ENCODE data around the gene FXYD4. TPM values are rescaled to one million over a fixed set of nuclear protein-coding genes. Genes with fewer than 3 reads are reported as not detected.
A peak's percentile ranks its signal among the peaks of the same experiment; 100 is the strongest.

Gene FXYD4
- total and polyA plus RNA-seq, 2 experiments from 2014 or later = not detected

- Histone ChIP-seq H3K36me3 (ENCODE audit: insufficient read depth) (0 out of 2 replicates have a peak, but pooled peaks cover 8% of the 10 kb centered on the region), H2AFZ (no peak overlapping the region), H3K27ac (ENCODE audit: low read depth) (peak overlapping the region; percentile 82), H3K4me2 (peak overlapping the region; percentile 83), H3K27me3 (ENCODE audit: insufficient read depth) (no peaks in the 10 kb centered on the region), H3K9me2 (ENCODE audit: insufficient read depth) (no peaks in the 10 kb centered on the region), H3K4me1 (ENCODE audit: insufficient read depth) (peaks cover 55% of the 10 kb centered on the region), H3F3A (replicated peaks; ENCODE audit: low read depth) (peaks cover 11% of the 10 kb centered on the region), H3K4me3 (peak overlapping the region; percentile 86), H3K79me2 (replicated peaks; ENCODE audit: insufficient read depth) (peaks cover 90% of the 10 kb centered on the region), H4K20me1 (replicated peaks; ENCODE audit: insufficient read depth) (peaks cover 58% of the 10 kb centered on the region)
- peak overlapping the region; percentile 86 for H3K27ac Mint-ChIP-seq
- TF ChIP-seq NANOG (IDR thresholded peaks at IDR 0.05; ENCODE audit: borderline replicate concordance) (no peak), POLR2AphosphoS5 (IDR thresholded peaks at IDR 0.05; ENCODE audit: low read depth) (no peak), REST (IDR thresholded peaks at IDR 0.05; ENCODE audit: unreplicated experiment) (no peak), STAT1 (IDR thresholded peaks at IDR 0.05; ENCODE audit: unreplicated experiment) (no peak), ZNF331 (CRISPR knock-in tag; IDR thresholded peaks at IDR 0.05; ENCODE audit: low read depth) (no peak), CTCF (conservative IDR thresholded peaks at IDR 0.05; ENCODE audit: low read depth in 2 of 2) (no peak), ZNF462 (CRISPR knock-in tag; IDR thresholded peaks at IDR 0.05) (no peak), EZH2phosphoT487 (IDR thresholded peaks at IDR 0.05; ENCODE audit: unreplicated experiment) (no peak), JUNB (IDR thresholded peaks at IDR 0.05; ENCODE audit: unreplicated experiment) (no peak), ZNF114 (CRISPR knock-in tag; IDR thresholded peaks at IDR 0.05) (no peak), CREB1 (CRISPR knock-in tag; IDR thresholded peaks at IDR 0.05; ENCODE audit: low read depth) (no peak), ETS1 (IDR thresholded peaks at IDR 0.05) (no peak), EZH2 (IDR thresholded peaks at IDR 0.05; ENCODE audit: low read depth, unreplicated experiment) (no peak)
- ATAC-seq (no peak), DNase-seq (ENCODE audit: low spot score) (no peak)
- H3K36me3 Mint-ChIP-seq (ENCODE audit: low read depth) = peaks cover 37% of the 10 kb centered on the region
- peaks cover 27% of the 10 kb centered on the region for H3K27me3 Mint-ChIP-seq (ENCODE audit: insufficient read depth, low read depth, poor library complexity)
- H3K9me3 Mint-ChIP-seq = peaks cover 5% of the 10 kb centered on the region; the same call in 1 of the 3 replicates
- peak overlapping the region; percentile 61 for H3K4me3 Mint-ChIP-seq
- H3K4me1 Mint-ChIP-seq = peaks cover 51% of the 10 kb centered on the region
Measured at GRCh38 chr10:43404704-43405084, 33.3 kb downstream of the FXYD4 start.
